ENCODE data around the gene ONECUT2.

ONECUT2 gene

DNA sequence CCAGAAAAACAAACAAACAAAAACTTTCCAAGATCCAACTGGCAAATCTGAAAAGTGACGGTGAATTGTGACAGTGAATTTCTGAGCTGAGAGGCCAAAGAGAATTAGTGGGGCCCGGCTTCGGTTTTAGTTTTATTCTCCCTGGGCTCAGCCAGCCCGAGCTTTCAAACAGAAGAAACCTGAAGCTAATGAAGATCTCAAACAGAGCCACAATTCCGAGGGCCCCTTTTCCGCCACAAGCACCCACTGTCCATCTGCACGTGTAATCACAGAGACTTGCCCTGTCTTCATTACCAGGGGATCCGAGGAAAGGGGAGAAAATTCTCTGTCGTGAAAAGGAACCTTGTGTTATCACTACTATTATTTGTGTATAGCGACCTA is 4.2 kb upstream of the ONECUT2 start:
- no peak for DNase-seq (ENCODE audit: low read depth in 2 of 2)

DNA sequence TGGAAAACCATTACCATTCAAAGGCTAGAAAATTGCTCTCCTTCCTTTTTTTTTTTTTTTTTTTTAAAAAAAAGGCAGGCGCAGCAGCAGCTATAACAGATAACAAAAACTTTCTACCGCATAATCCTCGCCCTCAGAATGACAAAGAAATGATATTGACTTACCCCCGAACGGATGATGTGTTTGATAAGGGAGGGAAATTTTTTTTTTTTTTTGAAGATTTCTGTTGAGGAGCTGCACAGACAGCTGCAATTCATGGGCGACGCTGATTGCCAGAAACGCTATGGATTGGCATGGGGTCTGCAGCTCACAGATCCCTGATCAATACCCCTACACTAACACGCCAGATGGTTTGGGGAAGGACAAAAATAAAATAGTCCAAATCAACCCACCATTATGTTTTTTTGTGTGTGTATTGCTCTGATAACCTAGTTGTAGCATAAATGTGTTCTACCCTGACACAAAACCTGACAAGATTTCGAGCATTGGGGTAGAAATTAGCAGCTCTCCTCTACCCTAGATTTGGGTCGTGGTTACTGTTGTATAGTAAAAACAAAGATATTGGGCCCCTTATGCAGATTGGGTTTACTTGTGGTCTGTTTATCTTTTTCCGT is 3.6 kb upstream of the ONECUT2 start:
- no peak for DNase-seq (ENCODE audit: low read depth in 2 of 2)

DNA sequence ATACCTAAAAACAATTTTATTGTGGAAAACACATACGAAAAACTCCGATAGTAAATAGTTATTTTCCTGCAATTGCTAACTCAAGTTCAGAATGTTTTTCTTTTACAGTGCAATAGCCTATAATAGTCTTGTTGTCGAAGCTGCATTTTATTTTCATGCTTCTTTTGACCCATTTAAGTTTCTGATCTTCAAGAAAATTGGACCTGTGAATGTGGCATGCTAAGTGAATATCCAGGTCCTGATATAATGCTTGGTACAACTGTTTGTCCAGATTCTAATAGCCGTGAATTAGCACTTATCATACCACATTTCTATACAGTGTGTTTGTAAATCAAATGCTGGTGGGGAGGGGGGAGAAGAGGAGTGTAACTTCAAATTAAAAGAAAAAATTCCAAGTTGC is 3.0 kb upstream of the ONECUT2 start:
- no peak for DNase-seq (ENCODE audit: low read depth in 2 of 2)

DNA sequence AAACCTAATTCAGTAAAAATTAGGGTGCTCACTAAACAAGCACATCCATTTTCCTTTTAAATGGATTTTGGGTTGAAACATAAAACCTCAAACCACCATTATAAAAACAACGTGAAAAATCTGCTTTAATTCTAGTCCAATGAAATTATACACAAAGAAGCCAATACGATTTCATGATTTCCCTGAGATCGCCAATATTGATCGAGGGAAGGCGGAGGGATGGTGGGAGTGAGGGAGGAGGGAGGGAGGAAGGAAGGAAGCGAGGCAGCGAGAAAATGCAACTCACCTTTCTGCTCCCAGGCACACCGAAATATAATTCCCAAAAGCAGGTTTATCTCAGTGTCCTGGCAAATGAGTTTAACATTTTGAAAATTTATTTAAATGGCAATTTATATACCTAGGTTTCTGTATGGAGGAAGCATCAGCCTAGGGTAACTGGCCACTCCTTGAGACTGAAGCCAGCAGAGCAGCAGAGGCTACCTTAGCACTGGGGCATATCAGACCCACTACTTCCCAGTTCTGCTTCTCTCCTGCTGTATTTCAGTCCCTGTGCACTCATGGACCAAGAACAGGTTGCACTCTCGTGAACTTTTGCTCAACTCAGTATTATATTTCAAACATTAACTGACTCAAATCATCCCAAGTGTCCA is 2.3 kb upstream of the ONECUT2 start:
- no peak for DNase-seq (ENCODE audit: low read depth in 2 of 2)

DNA sequence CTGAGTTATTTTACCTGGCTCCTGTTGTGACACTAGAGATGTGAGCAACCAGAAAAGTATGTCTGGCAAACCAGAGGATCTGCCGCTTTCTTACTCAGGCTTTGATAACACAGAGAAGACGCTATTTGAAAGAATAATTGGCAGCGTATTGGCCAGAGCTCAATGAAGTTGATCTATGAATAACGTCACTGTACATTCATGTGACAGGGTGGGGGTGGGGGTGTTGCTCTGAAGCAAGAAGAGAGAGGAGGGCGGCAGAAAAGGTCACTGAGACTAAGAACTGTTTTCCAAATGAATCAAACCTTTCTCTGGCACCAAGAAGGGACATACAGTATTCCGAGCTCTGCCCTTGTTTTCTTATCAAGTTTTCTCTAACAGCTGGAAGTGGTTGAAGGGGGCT is 1.7 kb upstream of the ONECUT2 start:
- no peak for DNase-seq (ENCODE audit: low read depth in 2 of 2)

DNA sequence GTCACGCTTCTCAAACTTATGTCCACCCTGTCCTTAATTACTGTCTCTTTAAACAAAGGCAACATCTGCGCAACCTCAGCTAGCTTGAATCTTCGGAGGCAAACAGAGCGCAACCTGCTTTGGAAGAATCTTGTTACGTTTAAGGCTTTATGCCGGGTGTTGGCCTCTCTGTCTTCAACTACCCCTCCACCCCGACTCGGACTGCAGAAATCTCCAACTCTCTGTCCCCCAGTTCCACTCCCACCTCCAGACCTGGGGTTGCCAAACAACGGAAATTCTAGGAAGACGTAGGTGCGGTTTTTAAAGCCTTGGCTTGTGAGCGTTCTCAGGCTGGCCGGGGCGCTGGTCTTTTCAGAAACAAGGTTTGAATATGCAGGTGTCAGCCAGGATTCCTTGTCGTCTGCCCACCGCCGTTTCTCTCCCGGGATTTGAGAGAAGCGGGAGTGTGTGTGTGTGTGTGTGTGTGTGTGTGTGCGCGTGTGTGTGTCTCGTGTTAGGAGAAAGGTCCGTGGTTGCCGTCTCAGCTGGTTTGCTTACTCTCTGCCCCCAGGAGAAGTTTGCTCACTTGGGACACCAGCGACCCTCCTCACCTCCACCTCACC is 1.1 kb upstream of the ONECUT2 start:
- no peak for DNase-seq (ENCODE audit: low read depth in 2 of 2)

DNA sequence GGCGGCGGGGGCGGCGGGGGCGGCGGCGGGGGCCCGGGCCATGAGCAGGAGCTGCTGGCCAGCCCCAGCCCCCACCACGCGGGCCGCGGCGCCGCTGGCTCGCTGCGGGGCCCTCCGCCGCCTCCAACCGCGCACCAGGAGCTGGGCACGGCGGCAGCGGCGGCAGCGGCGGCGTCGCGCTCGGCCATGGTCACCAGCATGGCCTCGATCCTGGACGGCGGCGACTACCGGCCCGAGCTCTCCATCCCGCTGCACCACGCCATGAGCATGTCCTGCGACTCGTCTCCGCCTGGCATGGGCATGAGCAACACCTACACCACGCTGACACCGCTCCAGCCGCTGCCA is 644 bp downstream of the ONECUT2 start:
- DNase-seq (ENCODE audit: low read depth in 2 of 2): no peak

DNA sequence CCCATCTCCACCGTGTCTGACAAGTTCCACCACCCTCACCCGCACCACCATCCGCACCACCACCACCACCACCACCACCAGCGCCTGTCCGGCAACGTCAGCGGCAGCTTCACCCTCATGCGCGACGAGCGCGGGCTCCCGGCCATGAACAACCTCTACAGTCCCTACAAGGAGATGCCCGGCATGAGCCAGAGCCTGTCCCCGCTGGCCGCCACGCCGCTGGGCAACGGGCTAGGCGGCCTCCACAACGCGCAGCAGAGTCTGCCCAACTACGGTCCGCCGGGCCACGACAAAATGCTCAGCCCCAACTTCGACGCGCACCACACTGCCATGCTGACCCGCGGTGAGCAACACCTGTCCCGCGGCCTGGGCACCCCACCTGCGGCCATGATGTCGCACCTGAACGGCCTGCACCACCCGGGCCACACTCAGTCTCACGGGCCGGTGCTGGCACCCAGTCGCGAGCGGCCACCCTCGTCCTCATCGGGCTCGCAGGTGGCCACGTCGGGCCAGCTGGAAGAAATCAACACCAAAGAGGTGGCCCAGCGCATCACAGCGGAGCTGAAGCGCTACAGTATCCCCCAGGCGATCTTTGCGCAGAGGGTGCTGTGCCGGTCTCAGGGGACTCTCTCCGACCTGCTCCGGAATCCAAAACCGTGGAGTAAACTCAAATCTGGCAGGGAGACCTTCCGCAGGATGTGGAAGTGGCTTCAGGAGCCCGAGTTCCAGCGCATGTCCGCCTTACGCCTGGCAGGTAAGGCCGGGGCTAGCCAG is 1.2 kb downstream of the ONECUT2 start:
- no peak for DNase-seq (ENCODE audit: low read depth in 2 of 2)

DNA sequence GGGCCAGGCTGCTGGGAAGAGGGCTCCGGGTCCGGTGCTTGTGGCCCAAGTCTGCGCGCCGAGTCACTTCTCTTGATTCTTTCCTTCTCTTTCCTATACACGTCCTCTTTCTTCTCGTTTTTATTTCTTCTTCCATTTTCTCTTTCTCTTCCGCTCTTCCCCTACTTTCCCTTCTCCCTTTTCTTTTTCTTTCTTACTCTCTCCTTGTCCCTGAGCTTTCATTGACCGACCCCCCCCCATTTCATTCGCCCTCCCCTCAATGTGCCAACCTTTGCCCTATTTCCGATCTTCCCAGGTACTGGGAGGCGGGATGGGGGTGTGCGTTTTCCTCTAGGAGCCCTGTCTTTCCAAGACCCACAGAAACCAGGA is 1.8 kb downstream of the ONECUT2 start:
- DNase-seq (ENCODE audit: low read depth in 2 of 2): no peak

DNA sequence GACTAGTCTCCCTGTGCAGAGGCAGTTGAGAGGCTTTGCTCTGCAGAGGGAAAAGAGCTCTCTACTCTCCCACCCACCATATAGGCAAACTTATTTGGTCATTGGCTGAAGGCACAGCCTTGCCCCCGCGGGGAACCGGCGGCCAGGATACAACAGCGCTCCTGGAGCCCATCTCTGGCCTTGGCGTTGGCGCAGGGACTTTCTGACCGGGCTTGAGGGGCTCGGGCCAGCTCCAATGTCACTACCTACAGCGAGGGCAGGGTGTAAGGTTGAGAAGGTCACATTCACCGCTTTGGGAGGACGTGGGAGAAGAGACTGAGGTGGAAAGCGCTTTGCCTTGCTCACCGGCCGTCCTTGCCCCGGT is 2.2 kb downstream of the ONECUT2 start:
- no peak for DNase-seq (ENCODE audit: low read depth in 2 of 2)

DNA sequence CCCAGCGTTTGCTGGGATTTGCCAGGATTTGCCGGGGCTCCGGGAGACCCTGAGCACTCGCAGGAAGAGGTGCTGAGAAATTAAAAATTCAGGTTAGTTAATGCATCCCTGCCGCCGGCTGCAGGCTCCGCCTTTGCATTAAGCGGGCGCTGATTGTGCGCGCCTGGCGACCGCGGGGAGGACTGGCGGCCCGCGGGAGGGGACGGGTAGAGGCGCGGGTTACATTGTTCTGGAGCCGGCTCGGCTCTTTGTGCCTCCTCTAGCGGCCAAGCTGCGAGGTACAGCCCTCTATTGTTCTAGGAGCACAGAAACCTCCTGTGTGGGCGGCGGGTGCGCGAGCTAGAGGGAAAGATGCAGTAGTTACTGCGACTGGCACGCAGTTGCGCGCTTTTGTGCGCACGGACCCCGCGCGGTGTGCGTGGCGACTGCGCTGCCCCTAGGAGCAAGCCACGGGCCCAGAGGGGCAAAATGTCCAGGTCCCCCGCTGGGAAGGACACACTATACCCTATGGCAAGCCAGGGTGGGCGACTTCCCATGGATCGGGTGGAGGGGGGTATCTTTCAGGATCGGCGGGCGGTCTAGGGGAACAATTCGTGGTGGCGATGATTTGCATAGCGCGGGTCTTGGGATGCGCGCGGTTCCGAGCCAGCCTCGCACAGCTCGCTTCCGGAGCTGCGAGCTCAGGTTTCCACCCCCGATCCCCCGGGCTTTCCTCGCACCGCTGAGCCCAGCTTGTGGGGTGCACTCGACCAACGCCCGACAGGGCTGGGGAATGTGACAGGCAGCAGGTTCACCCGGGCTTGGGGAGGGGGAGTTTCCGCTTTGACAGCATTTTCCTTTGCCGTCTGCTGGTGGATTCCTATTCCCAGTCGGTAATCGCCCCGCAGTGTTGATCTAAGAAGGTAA is 2.8 kb downstream of the ONECUT2 start:
- DNase-seq (ENCODE audit: low read depth in 2 of 2): no peak

DNA sequence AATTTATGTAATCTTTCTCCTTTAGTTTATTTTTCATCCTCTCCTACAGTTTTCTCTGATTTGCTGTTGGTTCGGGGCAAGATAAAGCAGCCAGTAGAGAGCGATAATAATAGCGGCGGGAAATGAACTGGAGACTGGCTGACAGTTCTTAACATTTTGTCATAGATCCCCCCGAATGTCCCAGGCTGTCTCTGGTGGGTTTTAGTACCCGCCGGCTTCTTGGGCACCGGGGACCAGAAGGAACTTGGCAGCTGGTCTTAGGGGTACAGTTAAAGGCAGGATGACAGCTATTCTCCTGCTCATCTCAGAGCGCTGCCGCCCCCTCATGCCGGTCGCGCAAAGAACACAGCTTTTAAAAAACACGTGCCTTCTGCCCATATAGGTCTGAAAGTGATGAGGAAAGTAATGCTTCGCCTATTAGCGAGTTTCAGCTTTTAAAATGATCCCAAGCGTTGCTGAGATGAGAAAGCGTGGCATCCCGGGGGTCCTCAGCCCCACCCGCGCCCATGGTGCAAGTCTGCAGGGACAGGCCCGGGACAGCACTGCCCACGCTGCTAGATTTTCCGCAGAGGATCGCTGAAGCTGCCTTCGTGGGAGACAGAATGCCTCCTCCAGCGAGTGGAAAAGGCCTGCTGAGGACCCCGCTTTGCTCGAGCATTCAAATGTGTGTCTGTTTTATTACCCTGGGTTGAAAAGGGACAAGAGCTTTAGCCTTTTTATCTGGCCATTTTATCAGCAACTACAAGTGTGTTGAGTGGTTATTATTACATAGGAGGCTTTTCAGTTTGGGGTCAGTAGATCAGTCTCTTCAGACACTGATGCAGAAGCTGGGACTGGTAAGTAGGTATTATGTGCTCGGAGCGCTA is 3.8 kb downstream of the ONECUT2 start:
- no peak for DNase-seq (ENCODE audit: low read depth in 2 of 2)

DNA sequence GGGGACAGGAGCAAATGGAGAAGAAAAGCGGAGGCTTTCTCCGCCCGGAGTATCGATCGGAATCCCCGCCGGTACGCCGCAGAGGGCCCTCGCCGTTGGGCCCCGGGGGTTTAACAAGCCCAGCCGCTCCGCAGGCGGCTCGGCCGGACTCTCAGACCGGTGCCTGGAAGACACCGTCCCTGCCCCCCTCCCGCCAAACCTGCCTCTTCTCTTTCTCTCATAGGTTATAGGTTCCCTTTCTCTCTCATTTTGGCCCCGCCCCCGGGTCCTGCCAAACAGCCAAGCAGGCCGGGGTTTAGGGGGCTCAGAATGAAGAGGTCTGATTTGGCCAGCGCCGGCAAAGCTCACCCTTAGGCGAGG is 4.4 kb downstream of the ONECUT2 start:
- no peak for DNase-seq (ENCODE audit: low read depth in 2 of 2)

DNA sequence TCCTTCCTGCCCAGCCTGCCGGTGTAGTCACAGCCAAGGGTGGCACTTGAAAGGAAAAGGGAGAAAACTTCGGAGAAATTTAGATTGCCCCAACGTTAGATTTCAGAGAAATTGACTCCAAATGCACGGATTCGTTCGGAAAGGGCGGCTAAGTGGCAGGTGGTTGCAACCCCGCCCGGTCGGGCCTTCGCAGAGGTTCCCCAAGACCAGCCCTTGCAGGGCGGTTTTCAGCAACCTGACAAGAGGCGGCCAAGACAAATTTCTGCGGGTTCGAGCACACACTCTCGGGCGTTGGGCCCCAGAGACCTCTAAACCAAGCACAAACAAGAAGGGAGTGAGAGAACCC is 4.8 kb downstream of the ONECUT2 start:
- DNase-seq (ENCODE audit: low read depth in 2 of 2): no peak

DNA sequence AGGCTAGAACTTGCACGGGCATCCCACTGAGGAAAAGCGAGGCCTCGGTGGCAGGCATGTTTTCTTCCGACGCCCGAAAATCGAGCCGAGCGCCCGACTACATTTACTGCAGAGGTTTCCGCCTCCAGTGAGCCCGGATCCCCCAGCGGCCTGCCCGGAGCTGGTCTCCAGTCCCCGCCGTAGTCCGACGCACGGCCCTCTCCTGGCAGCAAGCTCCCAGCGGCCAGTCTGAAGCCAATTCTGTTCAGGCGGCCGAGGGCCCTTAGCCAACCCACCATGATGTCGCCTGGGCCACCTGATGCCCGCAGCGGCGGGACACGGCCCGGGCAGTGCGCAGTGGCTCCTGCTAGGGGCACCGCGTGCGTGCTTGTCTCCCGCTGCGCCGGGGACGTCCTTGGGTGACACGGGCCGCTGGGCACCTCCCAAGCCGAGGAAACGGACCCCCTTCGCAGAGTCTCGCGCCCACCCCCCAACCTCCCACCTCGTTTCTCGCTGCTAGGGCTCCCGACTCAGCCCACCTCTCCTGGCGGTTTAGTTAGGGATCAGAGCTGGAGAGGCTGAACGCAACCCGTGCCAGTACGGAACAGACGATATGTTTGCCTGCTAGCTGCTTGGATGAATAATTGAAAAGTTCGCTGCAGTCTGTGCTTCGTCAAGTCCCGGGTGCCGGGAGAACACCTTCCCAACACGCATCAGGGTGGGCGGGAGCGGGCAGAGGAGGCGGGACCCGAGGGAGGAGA is 5.3 kb downstream of the ONECUT2 start:
- no peak for DNase-seq (ENCODE audit: low read depth in 2 of 2)

DNA sequence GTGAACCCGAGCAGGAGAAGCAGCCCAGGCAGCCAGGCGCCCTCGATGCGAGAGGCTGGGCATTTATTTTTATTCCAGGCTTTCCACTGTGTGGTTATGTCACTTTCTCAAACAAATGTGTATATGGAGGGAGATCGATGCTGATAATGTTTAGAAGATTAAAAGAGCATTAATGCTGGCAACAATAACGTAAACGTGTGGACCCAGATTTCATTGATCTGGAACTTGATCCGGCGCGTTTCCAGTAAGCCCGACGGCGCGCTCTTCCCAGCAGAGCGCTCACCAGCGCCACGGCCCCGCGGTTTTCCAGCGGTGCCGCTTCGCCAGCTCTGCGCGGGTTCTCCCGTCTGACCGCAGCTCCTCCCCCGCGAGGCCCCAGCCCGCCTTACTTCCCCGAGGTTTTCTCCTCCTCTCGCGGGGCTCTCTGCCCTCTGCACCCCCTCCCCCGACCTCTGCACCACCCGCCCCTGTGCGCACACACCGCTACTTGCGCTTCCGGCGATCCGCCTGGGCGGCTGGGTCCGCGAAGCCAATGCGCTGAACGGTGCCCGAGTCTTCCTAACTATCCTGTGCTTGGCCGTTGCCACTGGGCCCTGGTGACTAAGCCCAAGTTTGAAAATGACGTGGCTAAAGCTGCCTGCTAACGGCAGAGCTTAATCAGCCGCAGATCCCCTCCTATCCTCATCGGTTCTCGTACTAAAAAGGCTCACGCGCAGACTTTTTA is 6.1 kb downstream of the ONECUT2 start:
- DNase-seq (ENCODE audit: low read depth in 2 of 2): no peak

DNA sequence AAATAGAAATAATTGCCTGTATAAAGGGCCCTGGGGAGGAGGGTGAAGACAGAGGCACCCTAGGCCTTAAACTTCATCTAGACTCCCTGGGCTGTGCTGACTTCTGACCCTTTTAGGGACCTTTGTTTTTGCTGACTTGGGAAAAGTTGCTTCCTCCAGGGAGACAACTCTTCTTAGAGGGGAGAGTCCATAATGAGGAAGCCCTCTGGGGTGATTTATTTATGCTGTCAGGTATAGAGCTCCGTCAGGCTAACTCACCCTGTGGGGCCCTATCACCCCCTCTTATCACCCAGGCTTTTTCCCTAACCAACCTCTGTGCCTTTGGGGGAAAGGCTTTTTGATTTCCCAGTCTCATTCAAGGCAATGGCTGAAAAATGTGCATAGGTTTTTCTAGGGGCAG is 8.1 kb downstream of the ONECUT2 start:
- no peak for DNase-seq (ENCODE audit: low read depth in 2 of 2)

DNA sequence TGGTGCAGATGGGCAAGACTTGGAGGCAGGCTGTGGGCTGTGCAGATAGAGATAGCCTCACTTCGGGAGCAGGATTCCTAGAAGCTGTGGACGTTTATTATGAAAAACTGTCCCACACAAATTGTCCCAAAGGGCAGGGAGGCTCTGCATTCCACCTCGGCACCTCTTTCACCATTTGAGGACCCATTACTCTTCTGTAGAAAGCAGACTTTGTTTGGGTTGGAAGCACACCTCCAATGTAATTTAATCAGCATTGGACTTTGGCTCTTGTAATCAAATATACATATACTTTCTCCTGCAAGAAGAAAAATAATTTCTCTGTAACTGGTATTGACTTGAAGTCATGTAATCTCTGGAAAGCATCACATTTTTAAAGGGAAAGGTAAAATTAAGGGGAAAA is 8.5 kb downstream of the ONECUT2 start:
- no peak for DNase-seq (ENCODE audit: low read depth in 2 of 2)

DNA sequence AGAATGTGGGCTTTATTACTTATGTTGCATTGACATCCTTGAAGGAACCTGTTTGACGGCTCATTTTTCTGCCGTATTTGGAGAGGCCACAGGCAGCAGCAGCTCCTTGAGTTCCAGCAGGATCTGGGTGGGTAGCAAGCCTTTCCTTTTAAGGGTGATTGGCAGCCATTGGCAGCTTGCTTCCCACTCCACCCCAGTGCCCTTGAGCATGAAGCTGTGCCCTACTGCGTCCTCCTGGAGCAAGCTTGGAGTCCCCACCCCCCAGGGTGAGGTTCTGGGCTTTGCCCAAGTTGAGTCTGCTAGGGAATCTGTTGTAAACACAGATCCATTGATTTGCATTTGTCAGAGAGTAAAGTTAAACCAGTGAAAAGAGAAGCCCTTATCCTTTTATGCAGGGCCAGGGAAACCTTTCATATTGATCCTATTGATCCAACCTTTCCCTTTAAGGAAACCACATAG is 9.2 kb downstream of the ONECUT2 start:
- DNase-seq (ENCODE audit: low read depth in 2 of 2): no peak
